OCI-LY3 (cell line): ENCODE data around the gene JMJD8.
A peak's percentile ranks its signal among the peaks of the same experiment; 100 is the strongest.

Source experiments
- H2AFZ ChIP-seq: fragments of 200-600, 300-600 bp; shearing (Covaris generic); 2 replicates; pipeline ENCODE4 v1.6.0; 2014; ENCODE audit warnings: antibody characterized with exemption, low read depth, low read length
- H3K27ac ChIP-seq: fragments of 200-600, 300-600 bp; sonication (generic); 2 replicates; pipeline ENCODE4 v1.5.1; 2014; ENCODE audit warnings: mild to moderate bottlenecking, low read length, moderate library complexity, mixed read lengths
- H3K27me3 ChIP-seq: fragments of 200-600, 300-600 bp; sonication (generic); 2 replicates; pipeline ENCODE4 v1.6.1; 2014; ENCODE audit warnings: low read depth, low read length, mixed read lengths
- H3K36me3 ChIP-seq: fragments of 200-600, 300-600 bp; sonication (generic); replicated peaks from 2 replicates; pipeline ENCODE3; 2014; ENCODE audit warnings: low read depth, low read length, mixed read lengths
- H3K4me1 ChIP-seq: fragments of 300-600, 200-600 bp; sonication (generic); 2 replicates; pipeline ENCODE4 v1.6.1; 2014; ENCODE audit warnings: low read length, mixed read lengths
- H3K4me2 ChIP-seq: fragments of 200-600, 300-600 bp; sonication (generic); 2 replicates; pipeline ENCODE4 v1.6.1; 2014; ENCODE audit warnings: low read length, mixed read lengths
- H3K4me3 ChIP-seq: fragments of 300-600, 200-600 bp; sonication (generic); 2 replicates; pipeline ENCODE4 v1.5.1; 2014; ENCODE audit warnings: antibody characterized with exemption, mild to moderate bottlenecking, low read length, moderate library complexity
- H3K79me2 ChIP-seq: fragments of 300-600, 200-600 bp; shearing (Covaris generic); 2 replicates; pipeline ENCODE4 v1.6.1; 2014; ENCODE audit warnings: mild to moderate bottlenecking, low read length, mixed read lengths
- H3K9ac ChIP-seq: fragments of 300-600, 200-600 bp; shearing (Covaris generic); 2 replicates; pipeline ENCODE4 v1.6.0; 2014; ENCODE audit warnings: mild to moderate bottlenecking, low read length, moderate library complexity
- H3K9me3 ChIP-seq: fragments of 200-600, 300-600 bp; shearing (Covaris generic); 2 replicates; pipeline ENCODE4 v1.6.1; 2014; ENCODE audit warnings: low read length, mixed read lengths; ENCODE audit not compliant: insufficient read depth
- H4K20me1 ChIP-seq: fragments of 200-600, 300-600 bp; sonication (generic); 2 replicates; pipeline ENCODE4 v1.6.1; 2016; ENCODE audit warnings: low read length, mixed read lengths; ENCODE audit not compliant: insufficient read depth
- CTCF ChIP-seq: fragments of 200-600, 300-600 bp; sonication (generic); IDR thresholded peaks from 2 replicates; pipeline ENCODE4 v1.5.1; 2014; ENCODE audit warnings: antibody characterized with exemption, low read length, low read depth
- EZH2phosphoT487 ChIP-seq: fragments of 200-600 bp; shearing (Covaris generic); IDR thresholded peaks from 2 replicates; pipeline ENCODE4 v1.6.1; 2018; ENCODE audit warnings: antibody characterized with exemption, mixed run types, low read depth

JMJD8 gene

GRCh38 chr16:635573-636205 lies 48.4 kb downstream of the JMJD8 start:
- Histone ChIP-seq H3K36me3 (peaks cover 12% of the 10 kb centered on the region), H3K4me3 (peak overlapping the region; percentile 92), H3K27me3 (no peaks in the 10 kb centered on the region), H3K79me2 (peaks cover 16% of the 10 kb centered on the region), H2AFZ (0 out of 2 replicates have a peak overlapping the region, but pooled peaks have one; percentile 42), H3K9ac (peak overlapping the region; percentile 92), H4K20me1 (peaks cover 10% of the 10 kb centered on the region; the same call in 1 of the 2 replicates), H3K4me1 (peaks cover 20% of the 10 kb centered on the region), H3K9me3 (no peaks in the 10 kb centered on the region), H3K27ac (peak overlapping the region; percentile 89), H3K4me2 (peak overlapping the region; percentile 91)
- TF ChIP-seq EZH2phosphoT487 (no peak), CTCF (no peak)

- peaks cover 16% of the 10 kb centered on the region for H3K79me2 ChIP-seq
- no peak overlapping the region for H2AFZ ChIP-seq
- peaks cover 12% of the 10 kb centered on the region for H3K36me3 ChIP-seq
- H3K4me1 ChIP-seq = peaks cover 20% of the 10 kb centered on the region
- H3K4me3 ChIP-seq = peak overlapping the region; percentile 92
- no peaks in the 10 kb centered on the region for H3K9me3 ChIP-seq
- H4K20me1 ChIP-seq = peaks cover 10% of the 10 kb centered on the region; the same call in 1 of the 2 replicates
- H3K4me2 ChIP-seq = peak overlapping the region; percentile 91
- H3K9ac ChIP-seq = peak overlapping the region; percentile 92
- H3K27me3 ChIP-seq = no peaks in the 10 kb centered on the region
- no peak for TF ChIP-seq EZH2phosphoT487
- TF ChIP-seq CTCF = no peak
- H3K27ac ChIP-seq = no peak overlapping the region
Measured at GRCh38 chr16:634996-635395, 49.1 kb downstream of the JMJD8 start.

- H3K4me2 ChIP-seq = no peak overlapping the region
- H3K4me1 ChIP-seq = peaks cover 16% of the 10 kb centered on the region
Measured at GRCh38 chr16:634051-634670, 50.0 kb downstream of the JMJD8 start.

More at GRCh38 chr16:634051-634670, 50.0 kb downstream of the JMJD8 start:
- no peaks in the 10 kb centered on the region for H3K27me3 ChIP-seq
- H3K36me3 ChIP-seq = peaks cover 12% of the 10 kb centered on the region
- no peaks in the 10 kb centered on the region for H3K9me3 ChIP-seq
- H2AFZ ChIP-seq = no peak overlapping the region
- peaks cover 10% of the 10 kb centered on the region; the same call in 1 of the 2 replicates for H4K20me1 ChIP-seq
- H3K27ac ChIP-seq = no peak overlapping the region
- peaks cover 16% of the 10 kb centered on the region for H3K79me2 ChIP-seq
- TF ChIP-seq CTCF (no peak), EZH2phosphoT487 (no peak)
- no peak overlapping the region for H3K4me3 ChIP-seq
- no peak overlapping the region for H3K9ac ChIP-seq
